T-helper 1 cell treated with Interleukin-12 subunit alpha and Interleukin-12 subunit beta and Interleukin-4 antibody, amounts not matched to agents 30 μg/mL and 1 μg/mL, for 36 hours (primary cell): Measurements from ENCODE around the gene EIF2S3.

Experiments
- H3K27ac Mint-ChIP-seq: one replicate; pipeline ENCODE4 v1.8.0; 2021; ENCODE audit warnings: mild to moderate bottlenecking, mixed read lengths
- H3K27me3 Mint-ChIP-seq: one replicate; pipeline ENCODE4 v1.8.0; 2021; ENCODE audit warnings: low read depth, mixed read lengths
- H3K36me3 Mint-ChIP-seq: one replicate; pipeline ENCODE4 v1.8.0; 2021; ENCODE audit warnings: low read depth, mixed read lengths
- H3K4me1 Mint-ChIP-seq: one replicate; pipeline ENCODE4 v1.8.0; 2021; ENCODE audit warnings: low read depth, mixed read lengths
- H3K4me3 Mint-ChIP-seq: one replicate; pipeline ENCODE4 v1.8.0; 2021; ENCODE audit warnings: mild to moderate bottlenecking, moderate library complexity, mixed read lengths
- H3K9me3 Mint-ChIP-seq: one replicate; pipeline ENCODE4 v1.8.0; 2021; ENCODE audit warnings: mixed read lengths

The EIF2S3 gene

GRCh38 chrX:24081661-24082154 lies 27.0 kb downstream of the EIF2S3 start:
- H3K36me3 Mint-ChIP-seq: peaks cover 9% of the 10 kb centered on the region
- no peaks in the 10 kb centered on the region for H3K27me3 Mint-ChIP-seq
- H3K27ac Mint-ChIP-seq: no peak overlapping the region
- no peaks in the 10 kb centered on the region for H3K9me3 Mint-ChIP-seq
- peak overlapping the region; percentile 48 for H3K4me3 Mint-ChIP-seq
- peaks cover 10% of the 10 kb centered on the region for H3K4me1 Mint-ChIP-seq

GRCh38 chrX:24082447-24082846 lies 27.7 kb downstream of the EIF2S3 start:
- no peaks in the 10 kb centered on the region for H3K9me3 Mint-ChIP-seq
- no peak overlapping the region for H3K4me3 Mint-ChIP-seq
- H3K36me3 Mint-ChIP-seq: peaks cover 8% of the 10 kb centered on the region
- no peaks in the 10 kb centered on the region for H3K27me3 Mint-ChIP-seq
- no peak overlapping the region for H3K27ac Mint-ChIP-seq
- peaks cover 10% of the 10 kb centered on the region for H3K4me1 Mint-ChIP-seq

GRCh38 chrX:24085101-24085500 lies 30.3 kb downstream of the EIF2S3 start:
- Mint-ChIP-seq H3K27ac (no peak overlapping the region), H3K4me1 (peaks cover 8% of the 10 kb centered on the region), H3K27me3 (no peaks in the 10 kb centered on the region), H3K4me3 (no peak overlapping the region), H3K36me3 (no peaks in the 10 kb centered on the region), H3K9me3 (no peaks in the 10 kb centered on the region)

- Mint-ChIP-seq H3K4me3 (no peak overlapping the region), H3K27ac (no peak overlapping the region), H3K27me3 (no peaks in the 10 kb centered on the region), H3K36me3 (peaks cover 2% of the 10 kb centered on the region), H3K9me3 (no peaks in the 10 kb centered on the region), H3K4me1 (no peaks in the 10 kb centered on the region)
These were observed 35.8 kb downstream of the EIF2S3 start for GRCh38 chrX:24090300-24091200.

- H3K27me3 Mint-ChIP-seq: no peaks in the 10 kb centered on the region
- H3K4me1 Mint-ChIP-seq: no peaks in the 10 kb centered on the region
- no peak overlapping the region for H3K4me3 Mint-ChIP-seq
These were observed 39.0 kb downstream of the EIF2S3 start for GRCh38 chrX:24093746-24094145.

GRCh38 chrX:24097741-24098260 lies 43.0 kb downstream of the EIF2S3 start:
- Mint-ChIP-seq H3K9me3 (no peaks in the 10 kb centered on the region), H3K27ac (no peak overlapping the region), H3K27me3 (no peaks in the 10 kb centered on the region), H3K4me1 (peaks cover 2% of the 10 kb centered on the region), H3K36me3 (no peaks in the 10 kb centered on the region), H3K4me3 (no peak overlapping the region)

More at GRCh38 chrX:24093746-24094145, 39.0 kb downstream of the EIF2S3 start:
- H3K9me3 Mint-ChIP-seq: no peaks in the 10 kb centered on the region
- peaks cover 2% of the 10 kb centered on the region for H3K36me3 Mint-ChIP-seq
- no peak overlapping the region for H3K27ac Mint-ChIP-seq

GRCh38 chrX:24098932-24099331 lies 44.2 kb downstream of the EIF2S3 start:
- Mint-ChIP-seq H3K36me3 (no peaks in the 10 kb centered on the region), H3K4me1 (peaks cover 2% of the 10 kb centered on the region), H3K27ac (no peak overlapping the region), H3K27me3 (no peaks in the 10 kb centered on the region), H3K4me3 (no peak overlapping the region), H3K9me3 (no peaks in the 10 kb centered on the region)

- Mint-ChIP-seq H3K36me3 (no peaks in the 10 kb centered on the region), H3K4me1 (peaks cover 2% of the 10 kb centered on the region), H3K9me3 (no peaks in the 10 kb centered on the region), H3K4me3 (no peak overlapping the region), H3K27me3 (no peaks in the 10 kb centered on the region), H3K27ac (no peak overlapping the region)
These were observed 44.6 kb downstream of the EIF2S3 start for GRCh38 chrX:24099394-24099793.

GRCh38 chrX:24100713-24101112 lies 46.0 kb downstream of the EIF2S3 start:
- H3K27me3 Mint-ChIP-seq: no peaks in the 10 kb centered on the region
- no peak overlapping the region for H3K27ac Mint-ChIP-seq
- H3K4me3 Mint-ChIP-seq: no peak overlapping the region
- no peaks in the 10 kb centered on the region for H3K36me3 Mint-ChIP-seq
- no peaks in the 10 kb centered on the region for H3K9me3 Mint-ChIP-seq
- H3K4me1 Mint-ChIP-seq: peaks cover 2% of the 10 kb centered on the region

GRCh38 chrX:24110069-24110468 lies 55.3 kb downstream of the EIF2S3 start:
- H3K27me3 Mint-ChIP-seq: no peaks in the 10 kb centered on the region
- H3K36me3 Mint-ChIP-seq: no peaks in the 10 kb centered on the region
- no peak overlapping the region for H3K27ac Mint-ChIP-seq
- H3K4me3 Mint-ChIP-seq: no peak overlapping the region
- no peaks in the 10 kb centered on the region for H3K4me1 Mint-ChIP-seq
- H3K9me3 Mint-ChIP-seq: no peaks in the 10 kb centered on the region

- no peaks in the 10 kb centered on the region for H3K36me3 Mint-ChIP-seq
- H3K27me3 Mint-ChIP-seq: no peaks in the 10 kb centered on the region
- H3K27ac Mint-ChIP-seq: no peak overlapping the region
- H3K4me1 Mint-ChIP-seq: no peaks in the 10 kb centered on the region
- H3K4me3 Mint-ChIP-seq: no peak overlapping the region
- H3K9me3 Mint-ChIP-seq: no peaks in the 10 kb centered on the region
These were observed 58.4 kb downstream of the EIF2S3 start for GRCh38 chrX:24113181-24113580.

GRCh38 chrX:24117258-24117657 lies 62.5 kb downstream of the EIF2S3 start:
- H3K4me1 Mint-ChIP-seq: no peaks in the 10 kb centered on the region
- H3K27ac Mint-ChIP-seq: no peak overlapping the region
- H3K9me3 Mint-ChIP-seq: no peaks in the 10 kb centered on the region
- no peak overlapping the region for H3K4me3 Mint-ChIP-seq
- H3K36me3 Mint-ChIP-seq: no peaks in the 10 kb centered on the region
- no peaks in the 10 kb centered on the region for H3K27me3 Mint-ChIP-seq

- Mint-ChIP-seq H3K9me3 (no peaks in the 10 kb centered on the region), H3K27ac (no peak overlapping the region), H3K27me3 (no peaks in the 10 kb centered on the region), H3K4me1 (no peaks in the 10 kb centered on the region), H3K4me3 (no peak overlapping the region), H3K36me3 (no peaks in the 10 kb centered on the region)
These were observed 69.6 kb downstream of the EIF2S3 start for GRCh38 chrX:24124244-24124799.

GRCh38 chrX:24125028-24125612 lies 70.4 kb downstream of the EIF2S3 start:
- Mint-ChIP-seq H3K4me1 (no peaks in the 10 kb centered on the region), H3K4me3 (no peak overlapping the region), H3K36me3 (no peaks in the 10 kb centered on the region), H3K27ac (no peak overlapping the region), H3K27me3 (no peaks in the 10 kb centered on the region), H3K9me3 (no peaks in the 10 kb centered on the region)
